ENCODE data around the gene CFAP61. TPM values are rescaled to one million over a fixed set of nuclear protein-coding genes. Genes with fewer than 3 reads are reported as not detected.

The CFAP61 gene
- total and polyA plus RNA-seq, 2 experiments from 2014 or later, result 0.21 TPM; not detected in 1

- TF ChIP-seq, protein P1, sequence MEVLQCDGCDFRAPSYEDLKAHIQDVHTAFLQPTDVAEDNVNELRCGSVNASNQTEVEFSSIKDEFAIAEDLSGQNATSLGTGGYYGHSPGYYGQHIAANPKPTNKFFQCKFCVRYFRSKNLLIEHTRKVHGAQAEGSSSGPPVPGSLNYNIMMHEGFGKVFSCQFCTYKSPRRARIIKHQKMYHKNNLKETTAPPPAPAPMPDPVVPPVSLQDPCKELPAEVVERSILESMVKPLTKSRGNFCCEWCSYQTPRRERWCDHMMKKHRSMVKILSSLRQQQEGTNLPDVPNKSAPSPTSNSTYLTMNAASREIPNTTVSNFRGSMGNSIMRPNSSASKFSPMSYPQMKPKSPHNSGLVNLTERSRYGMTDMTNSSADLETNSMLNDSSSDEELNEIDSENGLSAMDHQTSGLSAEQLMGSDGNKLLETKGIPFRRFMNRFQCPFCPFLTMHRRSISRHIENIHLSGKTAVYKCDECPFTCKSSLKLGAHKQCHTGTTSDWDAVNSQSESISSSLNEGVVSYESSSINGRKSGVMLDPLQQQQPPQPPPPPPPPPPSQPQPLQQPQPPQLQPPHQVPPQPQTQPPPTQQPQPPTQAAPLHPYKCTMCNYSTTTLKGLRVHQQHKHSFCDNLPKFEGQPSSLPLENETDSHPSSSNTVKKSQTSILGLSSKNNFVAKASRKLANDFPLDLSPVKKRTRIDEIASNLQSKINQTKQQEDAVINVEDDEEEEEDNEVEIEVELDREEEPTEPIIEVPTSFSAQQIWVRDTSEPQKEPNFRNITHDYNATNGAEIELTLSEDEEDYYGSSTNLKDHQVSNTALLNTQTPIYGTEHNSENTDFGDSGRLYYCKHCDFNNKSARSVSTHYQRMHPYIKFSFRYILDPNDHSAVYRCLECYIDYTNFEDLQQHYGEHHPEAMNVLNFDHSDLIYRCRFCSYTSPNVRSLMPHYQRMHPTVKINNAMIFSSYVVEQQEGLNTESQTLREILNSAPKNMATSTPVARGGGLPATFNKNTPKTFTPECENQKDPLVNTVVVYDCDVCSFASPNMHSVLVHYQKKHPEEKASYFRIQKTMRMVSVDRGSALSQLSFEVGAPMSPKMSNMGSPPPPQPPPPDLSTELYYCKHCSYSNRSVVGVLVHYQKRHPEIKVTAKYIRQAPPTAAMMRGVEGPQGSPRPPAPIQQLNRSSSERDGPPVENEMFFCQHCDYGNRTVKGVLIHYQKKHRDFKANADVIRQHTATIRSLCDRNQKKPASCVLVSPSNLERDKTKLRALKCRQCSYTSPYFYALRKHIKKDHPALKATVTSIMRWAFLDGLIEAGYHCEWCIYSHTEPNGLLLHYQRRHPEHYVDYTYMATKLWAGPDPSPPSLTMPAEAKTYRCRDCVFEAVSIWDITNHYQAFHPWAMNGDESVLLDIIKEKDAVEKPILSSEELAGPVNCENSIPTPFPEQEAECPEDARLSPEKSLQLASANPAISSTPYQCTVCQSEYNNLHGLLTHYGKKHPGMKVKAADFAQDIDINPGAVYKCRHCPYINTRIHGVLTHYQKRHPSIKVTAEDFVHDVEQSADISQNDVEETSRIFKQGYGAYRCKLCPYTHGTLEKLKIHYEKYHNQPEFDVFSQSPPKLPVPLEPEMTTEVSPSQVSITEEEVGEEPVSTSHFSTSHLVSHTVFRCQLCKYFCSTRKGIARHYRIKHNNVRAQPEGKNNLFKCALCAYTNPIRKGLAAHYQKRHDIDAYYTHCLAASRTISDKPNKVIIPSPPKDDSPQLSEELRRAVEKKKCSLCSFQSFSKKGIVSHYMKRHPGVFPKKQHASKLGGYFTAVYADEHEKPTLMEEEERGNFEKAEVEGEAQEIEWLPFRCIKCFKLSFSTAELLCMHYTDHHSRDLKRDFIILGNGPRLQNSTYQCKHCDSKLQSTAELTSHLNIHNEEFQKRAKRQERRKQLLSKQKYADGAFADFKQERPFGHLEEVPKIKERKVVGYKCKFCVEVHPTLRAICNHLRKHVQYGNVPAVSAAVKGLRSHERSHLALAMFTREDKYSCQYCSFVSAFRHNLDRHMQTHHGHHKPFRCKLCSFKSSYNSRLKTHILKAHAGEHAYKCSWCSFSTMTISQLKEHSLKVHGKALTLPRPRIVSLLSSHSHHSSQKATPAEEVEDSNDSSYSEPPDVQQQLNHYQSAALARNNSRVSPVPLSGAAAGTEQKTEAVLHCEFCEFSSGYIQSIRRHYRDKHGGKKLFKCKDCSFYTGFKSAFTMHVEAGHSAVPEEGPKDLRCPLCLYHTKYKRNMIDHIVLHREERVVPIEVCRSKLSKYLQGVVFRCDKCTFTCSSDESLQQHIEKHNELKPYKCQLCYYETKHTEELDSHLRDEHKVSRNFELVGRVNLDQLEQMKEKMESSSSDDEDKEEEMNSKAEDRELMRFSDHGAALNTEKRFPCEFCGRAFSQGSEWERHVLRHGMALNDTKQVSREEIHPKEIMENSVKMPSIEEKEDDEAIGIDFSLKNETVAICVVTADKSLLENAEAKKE (CRISPR knock-in tag; IDR thresholded peaks at IDR 0.05), result no peak
- TF ChIP-seq ETS1 (IDR thresholded peaks at IDR 0.05), result no peak
- no peak for TF ChIP-seq POLR2AphosphoS5 (IDR thresholded peaks at IDR 0.05; ENCODE audit: low read depth)
Observed at GRCh38 chr20:20073801-20074371, 21.6 kb downstream of the CFAP61 start (continued).

DNA sequence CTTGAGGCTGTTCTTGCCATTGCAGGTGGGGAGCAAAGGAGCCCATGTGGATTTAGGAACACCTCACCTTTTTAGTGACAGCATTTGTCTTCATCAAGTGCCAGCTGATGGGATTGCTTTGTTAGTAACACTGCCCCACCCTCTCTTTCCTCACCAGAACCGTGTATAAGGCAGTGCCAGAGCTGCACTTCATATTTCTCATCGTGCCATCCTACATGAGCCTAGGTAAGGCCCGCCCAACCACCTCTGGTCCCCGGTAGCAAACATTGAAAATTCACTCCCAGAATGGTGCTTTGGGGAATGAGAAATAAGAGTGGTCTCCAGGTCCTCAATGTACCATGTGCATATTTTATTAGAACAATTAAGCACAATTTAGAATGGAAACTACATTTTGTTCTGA, 22.7 kb downstream of the CFAP61 start:
- no peak overlapping the region for H3K4me3 Mint-ChIP-seq
- H3K27me3 ChIP-seq (ENCODE audit: insufficient read depth), result no peaks in the 10 kb centered on the region
- no peaks in the 10 kb centered on the region for H3K36me3 ChIP-seq (ENCODE audit: insufficient read depth)
- no peak overlapping the region for H3K27ac ChIP-seq (ENCODE audit: low read depth)
- H3K4me1 ChIP-seq (ENCODE audit: insufficient read depth), result peaks cover 21% of the 10 kb centered on the region
- DNase-seq (ENCODE audit: low spot score) (no peak), ATAC-seq (no peak)
- peaks cover 2% of the 10 kb centered on the region for H3K27me3 Mint-ChIP-seq (ENCODE audit: insufficient read depth, low read depth, poor library complexity)
- H3K4me3 ChIP-seq, result no peak overlapping the region
- no peaks in the 10 kb centered on the region for H3F3A ChIP-seq (replicated peaks; ENCODE audit: low read depth)
- no peaks in the 10 kb centered on the region for H3K36me3 Mint-ChIP-seq (ENCODE audit: low read depth)
- no peak overlapping the region for H3K4me2 ChIP-seq
- H3K79me2 ChIP-seq (replicated peaks; ENCODE audit: insufficient read depth), result no peaks in the 10 kb centered on the region
- H3K4me1 Mint-ChIP-seq, result peaks cover 27% of the 10 kb centered on the region
- no peak overlapping the region for H3K27ac Mint-ChIP-seq
- H3K9me2 ChIP-seq (ENCODE audit: insufficient read depth), result peaks cover 4% of the 10 kb centered on the region; the same call in 1 of the 2 replicates
- 0 out of 2 replicates have a peak, but pooled peaks cover 6% of the 10 kb centered on the region for H4K20me1 ChIP-seq (replicated peaks; ENCODE audit: insufficient read depth)
- no peaks in the 10 kb centered on the region for H3K9me3 Mint-ChIP-seq
- H2AFZ ChIP-seq, result no peak overlapping the region
- no peak for TF ChIP-seq CREB1 (CRISPR knock-in tag; IDR thresholded peaks at IDR 0.05; ENCODE audit: low read depth)
- TF ChIP-seq REST (IDR thresholded peaks at IDR 0.05; ENCODE audit: unreplicated experiment), result no peak
- TF ChIP-seq EZH2phosphoT487 (IDR thresholded peaks at IDR 0.05; ENCODE audit: unreplicated experiment), result no peak
- TF ChIP-seq JUNB (IDR thresholded peaks at IDR 0.05; ENCODE audit: unreplicated experiment), result no peak
- no peak for TF ChIP-seq ZNF331 (CRISPR knock-in tag; IDR thresholded peaks at IDR 0.05; ENCODE audit: low read depth)
- TF ChIP-seq NANOG (IDR thresholded peaks at IDR 0.05; ENCODE audit: borderline replicate concordance), result no peak

Measured in GM23338 (cell line).